ENCODE results near the gene ZNF143. TPM values are rescaled to one million over a fixed set of nuclear protein-coding genes. Genes with fewer than 3 reads are reported as not detected.

ZNF143 gene
- total RNA-seq, 6 experiments from 2014 or later, result 5.8 to 16.0 (median 9.5) TPM

DNA sequence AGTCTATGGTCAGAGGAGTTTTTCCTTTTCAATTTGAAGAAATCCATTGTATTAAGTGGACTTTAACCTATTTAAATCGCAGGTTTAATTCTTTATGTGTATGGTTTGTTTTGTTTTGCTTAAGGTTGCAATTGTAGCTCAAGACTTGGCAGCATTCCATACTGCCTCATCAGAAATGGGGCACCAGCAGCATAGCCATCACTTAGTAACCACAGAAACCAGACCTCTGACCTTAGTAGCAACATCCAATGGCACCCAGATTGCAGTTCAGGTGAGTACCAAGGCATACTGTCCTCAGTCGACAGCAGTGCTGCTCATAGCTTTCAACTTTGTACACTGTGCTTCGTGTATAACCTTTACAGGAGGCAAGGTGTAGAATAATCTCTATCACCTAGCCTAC is 64.3 kb downstream of the ZNF143 start:
- TF ChIP-seq, protein P1, sequence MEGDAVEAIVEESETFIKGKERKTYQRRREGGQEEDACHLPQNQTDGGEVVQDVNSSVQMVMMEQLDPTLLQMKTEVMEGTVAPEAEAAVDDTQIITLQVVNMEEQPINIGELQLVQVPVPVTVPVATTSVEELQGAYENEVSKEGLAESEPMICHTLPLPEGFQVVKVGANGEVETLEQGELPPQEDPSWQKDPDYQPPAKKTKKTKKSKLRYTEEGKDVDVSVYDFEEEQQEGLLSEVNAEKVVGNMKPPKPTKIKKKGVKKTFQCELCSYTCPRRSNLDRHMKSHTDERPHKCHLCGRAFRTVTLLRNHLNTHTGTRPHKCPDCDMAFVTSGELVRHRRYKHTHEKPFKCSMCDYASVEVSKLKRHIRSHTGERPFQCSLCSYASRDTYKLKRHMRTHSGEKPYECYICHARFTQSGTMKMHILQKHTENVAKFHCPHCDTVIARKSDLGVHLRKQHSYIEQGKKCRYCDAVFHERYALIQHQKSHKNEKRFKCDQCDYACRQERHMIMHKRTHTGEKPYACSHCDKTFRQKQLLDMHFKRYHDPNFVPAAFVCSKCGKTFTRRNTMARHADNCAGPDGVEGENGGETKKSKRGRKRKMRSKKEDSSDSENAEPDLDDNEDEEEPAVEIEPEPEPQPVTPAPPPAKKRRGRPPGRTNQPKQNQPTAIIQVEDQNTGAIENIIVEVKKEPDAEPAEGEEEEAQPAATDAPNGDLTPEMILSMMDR (IDR thresholded peaks at IDR 0.05), result no peak
- TF ChIP-seq POLR2A (IDR thresholded peaks at IDR 0.05), result no peak
- peaks cover 0 to 14% (median 0%) of the 10 kb centered on the region in 4 donors for H3K4me1 ChIP-seq
- H3K9me3 ChIP-seq, result no peaks in the 10 kb centered on the region
- no peak overlapping the region for H3K27ac ChIP-seq
- DNase-seq (no peak), ATAC-seq (no peak)
- H3K27me3 ChIP-seq, result no peaks in the 10 kb centered on the region
- WGBS (ENCODE audit: insufficient coverage, low coverage, low lambda C conversion rate, missing lambda C conversion rate), result 84% methylated on average over 3 of the region's 3 CpGs
- H3K36me3 ChIP-seq, result peaks cover 0 to 10% (median 5%) of the 10 kb centered on the region in 4 donors
- intact Hi-C loops (cut with DNase I), result no loop called here
- no peak overlapping the region for H3K4me3 ChIP-seq

DNA sequence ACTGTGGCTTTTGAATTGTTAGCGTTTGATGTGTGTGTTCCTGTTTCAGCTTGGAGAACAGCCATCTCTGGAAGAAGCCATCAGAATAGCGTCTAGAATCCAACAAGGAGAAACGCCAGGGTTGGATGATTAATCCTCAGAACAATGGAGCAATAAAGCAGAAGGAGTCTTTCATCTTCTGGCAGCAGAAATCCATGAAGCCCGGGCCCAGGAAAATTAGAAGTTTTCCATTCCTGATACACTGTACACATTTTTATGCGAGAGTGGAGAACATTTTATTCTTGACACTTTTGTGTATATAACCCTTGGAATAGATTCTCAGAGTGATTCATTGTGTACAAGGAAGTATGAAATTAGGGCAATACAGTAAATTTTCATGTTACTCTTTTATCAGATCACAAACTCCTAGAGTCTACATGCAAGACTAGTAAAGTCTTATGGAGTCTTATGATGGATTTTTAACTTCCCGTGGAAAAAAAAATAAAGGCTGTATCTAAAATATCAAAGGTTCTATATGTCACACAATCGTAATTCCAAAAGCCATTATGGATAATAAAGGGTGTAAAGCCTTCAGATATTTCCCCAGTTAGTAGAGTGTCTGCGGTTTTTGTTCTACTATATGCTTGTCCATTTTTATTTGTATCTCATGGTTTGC is 66.8 kb downstream of the ZNF143 start:
- Histone ChIP-seq H3K4me3 (no peak overlapping the region), H3K36me3 (peaks cover 0 to 10% (median 2%) of the 10 kb centered on the region in 4 donors), H3K27me3 (no peaks in the 10 kb centered on the region), H3K9me3 (no peaks in the 10 kb centered on the region), H3K4me1 (peaks cover 0 to 14% (median 0%) of the 10 kb centered on the region in 4 donors), H3K27ac (no peak overlapping the region)
- no peak for TF ChIP-seq POLR2A (IDR thresholded peaks at IDR 0.05)
- TF ChIP-seq, protein P1 (IDR thresholded peaks at IDR 0.05), result no peak
- DNase-seq, result no peak
- peak in 1 of 4 donors; percentile 43 for ATAC-seq
- WGBS (ENCODE audit: insufficient coverage, low coverage, low lambda C conversion rate, missing lambda C conversion rate), result 70% methylated on average over 8 of the region's 8 CpGs
- intact Hi-C loops (cut with DNase I), result no loop called here

DNA sequence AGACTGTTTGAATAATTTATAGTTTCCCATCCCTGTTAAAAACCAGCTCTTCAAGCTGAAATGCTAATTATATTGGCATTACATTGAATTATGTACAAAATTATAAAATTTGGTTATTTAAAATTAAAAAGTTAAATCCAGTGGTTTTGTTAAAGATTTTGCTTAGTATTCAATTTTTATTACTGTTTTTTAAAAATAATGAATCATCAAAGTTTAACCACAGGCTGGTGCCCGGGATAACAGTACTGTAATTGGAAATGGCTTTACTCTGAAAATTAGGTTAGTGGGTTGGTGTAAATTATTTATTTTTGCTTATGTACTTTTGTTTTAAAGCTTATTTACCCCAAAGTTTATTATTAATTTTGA is 67.3 kb downstream of the ZNF143 start:
- Histone ChIP-seq H3K9me3 (no peaks in the 10 kb centered on the region), H3K27me3 (no peaks in the 10 kb centered on the region), H3K27ac (no peak overlapping the region), H3K4me3 (no peak overlapping the region), H3K36me3 (peaks cover 0 to 10% (median 2%) of the 10 kb centered on the region in 4 donors), H3K4me1 (peaks cover 0 to 14% (median 0%) of the 10 kb centered on the region in 4 donors)
- DNase-seq (no peak), ATAC-seq (no peak)
- TF ChIP-seq, protein P1 (IDR thresholded peaks at IDR 0.05), result no peak
- no peak for TF ChIP-seq POLR2A (IDR thresholded peaks at IDR 0.05)
- 87% methylated on average over 1 of the region's 1 CpG for WGBS (ENCODE audit: insufficient coverage, low coverage, low lambda C conversion rate, missing lambda C conversion rate)
- intact Hi-C loops (cut with DNase I), result no loop called here

DNA sequence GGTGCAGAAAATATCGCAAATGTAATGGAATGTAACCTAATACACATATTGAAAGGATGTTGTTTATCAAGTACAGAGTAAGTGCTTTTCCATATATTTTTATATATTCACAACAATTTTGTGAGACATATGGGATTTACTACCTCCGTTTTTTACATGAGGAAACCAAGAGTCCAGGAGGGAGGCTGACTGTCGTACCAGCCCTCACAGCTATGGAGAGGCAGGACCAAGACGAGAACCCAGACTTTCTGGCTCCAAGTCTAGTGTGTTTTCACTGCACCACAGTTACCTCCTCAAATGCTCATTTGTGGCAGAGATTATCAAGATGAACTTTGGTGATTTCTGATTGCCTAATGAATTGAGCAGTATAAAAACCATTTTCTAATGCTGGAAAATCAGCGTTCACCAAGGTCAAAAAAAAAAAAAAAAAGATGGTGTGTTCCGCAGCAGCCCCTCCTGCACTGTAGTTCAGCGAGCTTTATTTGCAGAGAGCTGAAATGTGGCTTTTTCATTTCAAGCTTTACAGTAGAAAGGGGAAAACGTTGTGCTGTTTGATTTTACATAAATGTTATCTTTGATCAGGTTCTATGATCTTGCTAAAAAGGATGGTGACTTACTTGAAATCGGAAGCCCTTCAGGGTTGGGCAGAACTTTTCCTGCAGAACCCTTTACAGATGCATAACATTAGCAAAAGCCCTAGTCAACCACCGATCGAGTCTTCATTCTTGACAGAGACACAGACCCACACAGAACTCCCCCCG is 67.9 kb downstream of the ZNF143 start:
- 82% methylated on average over 11 of the region's 12 CpGs for WGBS (ENCODE audit: insufficient coverage, low coverage, low lambda C conversion rate, missing lambda C conversion rate)
- intact Hi-C loops (cut with DNase I), result no loop called here
- no peaks in the 10 kb centered on the region for H3K27me3 ChIP-seq
- peaks cover 0 to 10% (median 2%) of the 10 kb centered on the region in 4 donors for H3K36me3 ChIP-seq
- no peak for DNase-seq
- peaks cover 0 to 14% (median 0%) of the 10 kb centered on the region in 4 donors for H3K4me1 ChIP-seq
- peak in 2 of 4 donors; percentile 29 to 70 for ATAC-seq
- H3K9me3 ChIP-seq, result no peaks in the 10 kb centered on the region
- no peak overlapping the region for H3K4me3 ChIP-seq
- no peak overlapping the region for H3K27ac ChIP-seq
- TF ChIP-seq, protein P1 (IDR thresholded peaks at IDR 0.05), result no peak
- TF ChIP-seq POLR2A (IDR thresholded peaks at IDR 0.05), result no peak

Data from right lobe of liver (tissue), 6 donors.